NCI-H1092 treated with DMSO at 0.1 percent for 48 hours (cell line): ENCODE measurements around the gene TMEM63C.

Experiments used
- DNase-seq: peaks from one replicate; lab custom pipeline; 2025; lab: John Stamatoyannopoulos, UW

TMEM63C gene

GRCh38 chr14:77251870-77252269 lies 70.3 kb downstream of the TMEM63C start:
- DNase-seq, result no peak

- DNase-seq, result no peak
Measured at GRCh38 chr14:77253333-77254190, 72.0 kb downstream of the TMEM63C start.

- DNase-seq, result no peak
Measured at GRCh38 chr14:77256694-77257093, 75.1 kb downstream of the TMEM63C start.

DNA sequence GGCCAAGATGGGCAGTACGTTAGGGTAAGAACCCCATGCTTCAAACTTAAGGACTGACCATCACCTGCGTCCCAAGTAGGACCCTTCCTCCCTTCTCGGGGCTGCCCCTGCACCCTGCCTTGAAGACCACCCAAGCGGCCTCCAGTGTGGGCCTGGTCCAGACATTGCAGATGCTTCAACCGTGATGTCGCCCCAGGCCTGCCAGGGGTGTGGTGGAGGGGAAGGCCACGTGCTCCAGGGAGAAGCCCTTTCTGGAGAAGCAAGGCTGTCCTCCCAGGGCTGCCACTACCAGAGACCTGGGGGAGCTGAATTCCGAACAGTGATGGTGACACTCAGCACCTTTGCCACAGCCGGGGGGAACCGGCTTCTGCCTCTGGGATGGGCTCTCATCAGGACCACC lies 76.1 kb downstream of the TMEM63C start:
- DNase-seq, result no peak

GRCh38 chr14:77258566-77258965 lies 77.0 kb downstream of the TMEM63C start:
- DNase-seq, result no peak

DNA sequence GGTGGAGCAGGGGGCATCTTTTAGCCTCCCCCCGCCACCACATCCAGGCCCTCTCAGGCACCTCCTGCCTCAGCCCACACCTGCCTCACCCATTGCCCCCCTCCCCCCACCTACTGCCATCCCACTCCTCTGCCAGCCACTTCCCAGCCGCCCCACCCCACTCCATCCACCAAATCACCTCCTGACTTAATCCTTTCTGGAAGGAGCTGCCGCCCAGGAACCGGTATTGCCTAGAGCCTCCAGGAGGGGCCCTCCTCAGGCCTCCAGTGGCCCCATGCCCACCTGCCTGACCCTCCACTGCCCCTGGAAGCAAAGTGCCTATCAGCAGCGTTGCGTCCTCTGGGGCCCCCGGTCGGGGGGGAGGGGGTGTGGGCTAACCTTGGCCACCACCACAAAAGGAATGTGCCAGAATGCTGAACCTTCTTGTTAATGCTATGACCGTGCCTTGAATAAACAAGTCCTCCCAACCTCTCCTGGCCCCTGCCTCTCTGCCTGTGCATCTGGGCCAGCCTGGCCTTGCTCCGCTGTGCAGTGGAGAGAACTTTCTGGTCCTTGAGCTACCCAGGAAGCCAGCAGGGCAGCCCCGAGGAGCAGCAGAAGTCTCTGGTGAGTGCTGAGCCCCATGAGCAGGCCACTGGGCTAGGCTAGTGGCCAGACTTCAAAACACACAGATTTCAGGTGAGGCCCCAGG lies 77.6 kb downstream of the TMEM63C start:
- no peak for DNase-seq

GRCh38 chr14:77260199-77260598 lies 78.6 kb downstream of the TMEM63C start:
- DNase-seq, result no peak

GRCh38 chr14:77260631-77261030 lies 79.0 kb downstream of the TMEM63C start:
- no peak for DNase-seq

- no peak for DNase-seq
Measured at GRCh38 chr14:77264466-77265186, 83.0 kb downstream of the TMEM63C start.

- no peak for DNase-seq
Measured at GRCh38 chr14:77265187-77265515, 83.6 kb downstream of the TMEM63C start.

GRCh38 chr14:77265561-77266335 lies 84.2 kb downstream of the TMEM63C start:
- no peak for DNase-seq

- no peak for DNase-seq
Measured at GRCh38 chr14:77266336-77266735, 84.7 kb downstream of the TMEM63C start.

- DNase-seq, result no peak
Measured at GRCh38 chr14:77267937-77268699, 86.5 kb downstream of the TMEM63C start.

DNA sequence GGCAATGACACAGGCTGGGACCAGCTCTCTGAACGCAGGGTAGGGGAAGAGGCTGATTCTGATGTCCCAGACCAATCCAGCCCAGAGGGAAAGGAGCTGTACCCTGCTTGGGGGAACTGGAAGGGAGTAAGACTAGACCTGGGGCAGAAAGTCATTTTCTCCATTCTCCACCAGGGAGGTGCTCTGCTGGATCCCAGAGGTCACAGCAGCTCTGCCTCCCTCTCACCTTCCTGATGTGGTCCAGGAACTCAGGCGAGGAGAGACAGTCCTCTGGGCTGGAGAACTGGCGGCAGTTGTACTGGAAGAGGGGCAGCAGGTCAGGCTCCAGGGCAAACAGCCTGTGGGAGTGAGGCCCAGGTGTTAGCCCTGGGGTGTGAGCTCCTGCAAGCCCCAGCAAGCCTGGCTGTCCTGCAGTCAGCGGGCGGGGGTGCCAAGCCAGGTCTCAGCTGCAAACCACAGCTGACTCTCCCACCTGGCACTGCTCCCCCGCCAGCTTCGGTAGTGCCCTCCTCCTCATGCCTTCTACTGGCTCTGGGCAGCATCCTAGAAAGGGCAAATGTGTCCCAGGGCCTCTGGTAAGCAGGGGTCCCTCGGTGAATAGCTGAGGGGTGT lies 87.5 kb downstream of the TMEM63C start:
- DNase-seq, result no peak

GRCh38 chr14:77270361-77271112 lies 88.9 kb downstream of the TMEM63C start:
- peak; percentile 16 for DNase-seq

DNA sequence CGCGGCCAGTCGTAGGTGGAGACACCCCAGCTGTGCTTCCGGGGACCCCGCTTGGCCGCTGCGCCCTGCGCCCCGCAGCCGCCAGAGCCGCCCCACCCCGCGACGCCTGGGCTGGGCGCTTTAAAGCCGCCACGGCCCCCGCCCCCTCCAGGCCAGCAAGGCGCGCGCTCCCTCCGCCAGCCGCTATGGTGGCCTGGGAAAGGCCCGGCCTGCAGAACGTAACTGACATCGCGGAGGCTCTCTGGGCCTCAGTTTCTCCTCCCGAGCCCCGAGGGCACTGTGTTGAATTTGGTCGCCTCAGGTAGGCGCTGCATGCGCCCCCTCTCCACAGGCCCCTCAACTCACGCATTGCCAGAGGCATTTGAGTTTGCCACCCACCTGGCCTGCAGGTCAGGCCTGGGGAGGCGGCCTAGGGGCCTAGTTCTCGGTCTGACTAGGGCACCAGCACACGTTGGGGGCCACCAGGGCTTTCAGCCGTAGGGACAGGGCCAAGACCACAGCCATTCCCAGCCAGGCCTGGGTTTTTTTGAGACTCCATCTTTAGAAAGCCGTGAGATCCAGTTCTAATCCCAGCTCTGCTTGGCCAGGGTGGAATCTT lies 89.6 kb downstream of the TMEM63C start, which contains the start of gene NGB:
NGB (minus strand) TSS at position 94 of the 598 bp plus-strand sequence. CDS start 269 bp downstream, outside the sequence.
- DNase-seq, result no peak

- no peak for DNase-seq
Measured at GRCh38 chr14:77272261-77272660, 90.7 kb downstream of the TMEM63C start.

- DNase-seq, result no peak
Measured at GRCh38 chr14:77273796-77274195, 92.2 kb downstream of the TMEM63C start.

DNA sequence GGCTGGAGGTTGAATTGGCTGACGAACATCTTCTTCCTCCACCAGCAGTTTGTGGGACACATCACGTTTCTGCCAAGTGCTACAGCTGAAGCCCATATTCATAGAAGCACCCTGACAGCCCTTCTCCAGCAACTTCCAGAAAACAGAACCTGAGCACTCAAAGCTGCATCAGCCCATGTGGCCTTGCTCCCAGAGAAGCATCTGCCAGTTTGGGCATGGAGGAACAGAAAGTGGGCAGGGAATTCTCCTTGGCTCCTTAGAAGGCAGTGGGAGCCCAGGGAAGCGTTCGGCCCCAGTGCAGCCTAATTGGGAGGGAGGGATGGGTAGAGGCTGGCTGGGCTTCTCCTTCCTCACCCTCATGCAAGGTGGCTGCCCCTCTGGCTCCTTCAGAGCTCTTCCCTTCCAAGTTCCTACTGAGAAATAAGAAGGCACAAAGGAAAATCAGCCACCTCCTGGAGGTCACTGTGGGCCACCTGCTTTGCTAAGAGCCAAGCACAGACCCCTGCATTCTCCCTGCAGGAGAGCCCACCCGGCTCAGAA lies 93.5 kb downstream of the TMEM63C start:
- no peak for DNase-seq
